ENCODE data around the gene SLC6A7.

SLC6A7 gene

DNA sequence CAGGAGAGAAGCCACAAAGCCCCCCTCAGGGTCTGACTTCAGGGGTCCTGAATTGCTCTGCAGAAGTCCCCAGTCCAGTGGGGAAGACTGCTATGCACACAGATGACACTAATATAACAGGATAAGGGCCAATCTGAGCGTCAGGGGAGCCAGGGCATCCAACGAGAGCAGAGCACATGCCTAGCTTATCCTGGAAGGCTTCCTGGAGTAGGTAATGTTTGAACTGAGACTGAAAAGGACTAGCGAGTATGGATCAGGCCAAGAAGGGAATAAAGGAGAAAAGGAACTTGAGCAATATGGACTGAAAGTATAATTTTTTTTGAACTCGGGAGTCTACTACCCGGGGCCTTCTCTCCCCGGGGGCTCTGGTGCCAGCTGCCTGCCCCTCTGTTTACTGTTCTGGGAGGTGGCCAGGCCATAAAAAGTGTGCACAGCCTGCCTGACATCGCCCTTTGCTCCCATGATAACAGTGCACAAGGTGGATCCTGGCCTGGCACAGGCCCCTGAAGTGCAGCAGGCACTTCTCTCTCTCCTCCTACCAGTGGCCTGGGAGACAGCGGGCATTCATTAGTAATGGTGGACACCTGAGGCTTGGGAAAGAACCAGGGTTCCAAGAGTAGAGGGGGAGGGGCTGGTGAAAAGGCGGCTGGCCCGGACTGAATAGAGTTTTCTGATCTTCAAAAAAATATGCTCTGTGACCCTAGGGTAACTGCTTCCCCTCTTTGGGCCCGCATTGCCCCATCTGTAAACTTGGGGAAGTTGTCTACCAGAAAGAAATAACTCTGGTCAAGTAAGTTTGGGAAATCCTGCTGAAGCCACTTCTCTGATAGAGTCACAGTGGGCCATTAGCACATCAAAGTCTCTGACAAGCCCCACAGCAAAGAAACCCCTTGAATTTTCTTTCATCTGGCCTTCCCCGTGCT, 4.6 kb upstream of the SLC6A7 start:
- FAIRE-seq (no peak), DNase-seq (ENCODE audit: insufficient read length) (no peak)
- no peak for TF ChIP-seq TAF1 (IDR thresholded peaks at IDR 0.05; ENCODE audit: borderline replicate concordance, low read depth, low read length)
- no peak for TF ChIP-seq POLR2A (IDR thresholded peaks at IDR 0.05; ENCODE audit: low read depth, low read length)
- no peak for TF ChIP-seq POLR2AphosphoS5 (IDR thresholded peaks at IDR 0.05; ENCODE audit: low read depth, low read length)

DNA sequence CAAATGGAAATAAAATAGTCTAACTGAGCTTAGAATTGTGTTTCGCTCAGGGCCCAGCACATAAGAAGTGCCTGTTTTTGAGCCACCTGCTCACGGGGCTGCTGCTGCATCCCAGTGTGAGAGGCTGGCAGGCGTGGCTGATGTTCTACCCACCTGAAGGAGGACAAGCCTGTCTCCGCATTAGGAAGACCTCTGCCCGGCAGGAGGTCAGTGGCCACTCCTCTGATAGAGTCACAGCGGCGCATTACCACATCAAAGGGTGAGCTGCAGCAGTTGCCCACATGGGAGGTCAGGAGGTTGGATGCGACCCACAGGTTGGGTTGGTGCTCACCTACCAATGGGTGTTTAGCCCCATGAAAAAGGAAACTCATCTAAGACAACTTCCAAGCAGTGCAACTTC, 3.7 kb upstream of the SLC6A7 start:
- FAIRE-seq (no peak), DNase-seq (ENCODE audit: insufficient read length) (no peak)
- no peak for TF ChIP-seq POLR2AphosphoS5 (IDR thresholded peaks at IDR 0.05; ENCODE audit: low read depth, low read length)
- no peak for TF ChIP-seq TAF1 (IDR thresholded peaks at IDR 0.05; ENCODE audit: borderline replicate concordance, low read depth, low read length)
- TF ChIP-seq POLR2A (IDR thresholded peaks at IDR 0.05; ENCODE audit: low read depth, low read length) = no peak

DNA sequence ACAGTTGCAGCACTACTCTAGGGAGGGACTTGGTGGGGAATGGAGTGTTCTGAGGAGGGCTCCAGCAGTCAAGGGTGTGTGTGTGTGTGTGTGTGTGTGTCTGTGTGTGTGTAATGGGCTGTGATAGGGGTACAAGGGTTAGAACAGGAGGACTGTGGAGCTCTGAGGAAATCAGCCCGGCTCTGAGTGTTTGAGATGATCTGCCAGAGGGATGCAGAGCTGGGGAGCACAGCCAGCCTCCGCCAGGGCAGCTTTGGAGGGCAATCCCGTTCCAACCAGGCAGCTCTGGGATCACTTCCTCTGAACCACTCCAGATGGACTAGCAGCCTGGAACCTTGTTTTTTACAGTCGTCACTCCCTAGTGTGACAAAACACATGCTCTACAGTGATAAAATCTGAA, 3.0 kb upstream of the SLC6A7 start:
- no peak for DNase-seq (ENCODE audit: insufficient read length)
- no peak for FAIRE-seq

DNA sequence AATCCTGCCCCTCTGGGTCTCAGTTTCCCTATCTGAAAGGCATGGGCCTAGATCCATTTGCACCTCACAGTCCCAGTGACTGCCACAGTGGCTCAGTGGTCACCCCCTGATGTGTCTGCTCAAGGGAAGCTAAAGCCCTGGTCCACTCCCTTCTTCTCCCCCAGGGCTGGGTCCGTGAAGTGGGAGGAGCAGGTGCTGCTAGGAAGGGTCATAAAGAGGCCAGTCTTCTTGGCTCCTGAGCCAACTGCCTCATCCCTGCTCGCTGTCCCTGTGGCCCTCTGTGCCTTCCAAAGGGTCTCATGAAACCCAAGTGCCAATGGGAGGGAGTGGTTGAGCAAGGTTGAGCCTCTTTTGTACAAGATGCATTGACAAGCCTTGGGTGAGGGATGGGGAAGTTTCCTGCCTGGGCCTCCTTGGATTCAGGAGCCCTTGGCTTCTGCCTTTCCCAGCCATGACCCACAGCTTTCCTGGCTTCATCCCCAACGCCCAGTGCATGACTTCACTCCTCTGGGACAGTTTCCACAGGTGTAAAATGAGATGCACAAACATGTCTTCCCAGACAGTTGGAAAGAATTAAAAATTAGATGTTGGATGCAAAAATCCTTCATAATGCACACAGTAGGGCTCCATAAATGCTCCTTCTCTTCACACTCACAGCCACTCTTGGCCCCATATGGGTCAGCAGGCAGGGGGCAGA, 1.6 kb upstream of the SLC6A7 start:
- FAIRE-seq = no peak
- no peak for DNase-seq (ENCODE audit: insufficient read length)

More for the DNA sequence above, 3.0 kb upstream of the SLC6A7 start:
- TF ChIP-seq POLR2AphosphoS5 (IDR thresholded peaks at IDR 0.05; ENCODE audit: low read depth, low read length) (no peak), POLR2A (IDR thresholded peaks at IDR 0.05; ENCODE audit: low read depth, low read length) (no peak), TAF1 (IDR thresholded peaks at IDR 0.05; ENCODE audit: borderline replicate concordance, low read depth, low read length) (no peak)

DNA sequence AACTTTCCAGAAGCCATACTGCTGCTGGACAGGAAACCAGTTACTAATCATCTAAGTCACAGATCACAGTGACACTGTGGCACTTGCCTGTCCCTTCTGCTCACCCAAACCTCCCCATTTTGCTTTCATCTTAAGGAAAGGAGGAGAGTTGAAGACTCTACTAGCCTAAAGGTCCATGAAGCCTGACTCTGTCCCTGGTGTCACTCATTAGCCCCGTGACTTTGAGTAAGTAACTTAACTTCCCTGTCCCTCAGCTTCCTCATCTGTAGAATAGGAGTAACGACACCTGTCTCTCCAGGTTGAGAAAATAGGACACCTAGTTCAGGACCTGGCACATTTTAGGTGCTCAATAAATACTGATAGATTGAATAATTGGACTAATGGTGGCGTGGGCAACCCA, 536 bp upstream of the SLC6A7 start:
- TF ChIP-seq POLR2AphosphoS5 (IDR thresholded peaks at IDR 0.05; ENCODE audit: low read depth, low read length) (no peak), TAF1 (IDR thresholded peaks at IDR 0.05; ENCODE audit: borderline replicate concordance, low read depth, low read length) (no peak), POLR2A (IDR thresholded peaks at IDR 0.05; ENCODE audit: low read depth, low read length) (no peak)
- FAIRE-seq = no peak
- no peak for DNase-seq (ENCODE audit: insufficient read length)

More for the DNA sequence above, 1.6 kb upstream of the SLC6A7 start:
- TF ChIP-seq TAF1 (IDR thresholded peaks at IDR 0.05; ENCODE audit: borderline replicate concordance, low read depth, low read length) = no peak
- no peak for TF ChIP-seq POLR2A (IDR thresholded peaks at IDR 0.05; ENCODE audit: low read depth, low read length)
- TF ChIP-seq POLR2AphosphoS5 (IDR thresholded peaks at IDR 0.05; ENCODE audit: low read depth, low read length) = no peak

DNA sequence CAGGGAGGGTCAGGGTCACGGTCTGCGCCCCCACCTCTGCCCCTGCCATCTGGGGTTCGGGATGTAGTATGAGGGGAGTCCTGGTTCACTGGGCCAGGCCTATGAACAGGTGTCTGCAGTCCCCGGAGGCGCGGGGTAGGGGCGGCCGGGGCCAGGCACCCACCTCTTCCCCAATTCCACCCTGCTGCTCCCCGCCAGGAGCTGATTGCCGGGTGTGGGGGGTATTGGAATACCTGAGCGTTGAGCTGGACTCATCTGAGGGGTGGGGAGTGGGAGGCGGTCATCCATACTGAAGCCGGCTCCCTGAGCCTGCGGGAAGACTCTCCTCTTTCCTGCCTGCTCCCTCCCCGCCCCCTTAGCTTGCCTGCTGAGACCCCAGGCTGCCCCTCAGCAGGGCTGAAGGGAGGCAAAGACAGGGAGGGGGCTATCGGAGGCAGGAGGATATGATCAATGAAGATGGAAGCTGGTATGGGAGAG, 679 bp downstream of the SLC6A7 start:
- no peak for TF ChIP-seq POLR2AphosphoS5 (IDR thresholded peaks at IDR 0.05; ENCODE audit: low read depth, low read length)
- no peak for TF ChIP-seq TAF1 (IDR thresholded peaks at IDR 0.05; ENCODE audit: borderline replicate concordance, low read depth, low read length)
- TF ChIP-seq POLR2A (IDR thresholded peaks at IDR 0.05; ENCODE audit: low read depth, low read length) = no peak
- no peak for DNase-seq (ENCODE audit: insufficient read length)
- no peak for FAIRE-seq

DNA sequence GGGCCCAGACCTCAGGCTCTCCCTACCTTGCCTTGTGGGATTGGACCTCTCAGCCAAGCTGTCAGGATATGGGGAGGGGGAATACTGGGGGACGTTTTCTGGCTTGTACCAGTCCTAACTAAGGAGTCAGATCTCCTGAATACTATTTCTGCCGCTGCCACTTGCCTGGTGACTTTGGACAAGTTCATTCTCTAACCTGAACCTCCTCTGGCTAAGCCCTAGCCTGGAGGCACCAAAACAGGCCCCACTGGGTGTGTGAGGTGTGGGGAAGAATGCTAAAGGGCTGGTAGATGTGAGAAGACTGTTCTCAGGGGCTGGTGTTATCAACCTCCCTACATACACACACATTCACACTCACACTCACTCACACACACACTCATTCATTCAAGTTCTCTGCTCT, 1.1 kb downstream of the SLC6A7 start:
- no peak for FAIRE-seq
- DNase-seq (ENCODE audit: insufficient read length) = no peak
- TF ChIP-seq POLR2AphosphoS5 (IDR thresholded peaks at IDR 0.05; ENCODE audit: low read depth, low read length) (no peak), TAF1 (IDR thresholded peaks at IDR 0.05; ENCODE audit: borderline replicate concordance, low read depth, low read length) (no peak), POLR2A (IDR thresholded peaks at IDR 0.05; ENCODE audit: low read depth, low read length) (no peak)

DNA sequence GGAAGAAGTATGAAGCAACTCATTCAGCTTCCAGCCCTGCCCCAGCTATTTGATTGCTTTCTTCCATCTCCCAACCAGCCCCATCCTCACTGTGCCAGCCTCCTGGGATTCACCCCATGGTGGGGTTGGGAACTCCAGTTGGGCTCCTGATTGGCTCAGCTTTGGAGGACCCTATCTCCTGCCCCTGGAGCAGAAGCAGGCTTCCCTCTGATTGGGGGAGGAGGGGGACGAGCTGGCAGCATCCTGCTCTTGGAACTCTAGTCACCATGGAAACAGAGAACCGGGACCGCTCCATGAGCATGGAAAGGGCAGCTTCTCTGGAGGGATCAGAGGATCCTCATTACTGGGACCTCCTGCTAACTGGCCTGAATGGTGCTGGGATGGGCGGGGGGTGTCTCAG, 2.6 kb downstream of the SLC6A7 start:
- FAIRE-seq (no peak), DNase-seq (ENCODE audit: insufficient read length) (no peak)
- TF ChIP-seq POLR2AphosphoS5 (IDR thresholded peaks at IDR 0.05; ENCODE audit: low read depth, low read length) = no peak
- TF ChIP-seq TAF1 (IDR thresholded peaks at IDR 0.05; ENCODE audit: borderline replicate concordance, low read depth, low read length) = no peak

DNA sequence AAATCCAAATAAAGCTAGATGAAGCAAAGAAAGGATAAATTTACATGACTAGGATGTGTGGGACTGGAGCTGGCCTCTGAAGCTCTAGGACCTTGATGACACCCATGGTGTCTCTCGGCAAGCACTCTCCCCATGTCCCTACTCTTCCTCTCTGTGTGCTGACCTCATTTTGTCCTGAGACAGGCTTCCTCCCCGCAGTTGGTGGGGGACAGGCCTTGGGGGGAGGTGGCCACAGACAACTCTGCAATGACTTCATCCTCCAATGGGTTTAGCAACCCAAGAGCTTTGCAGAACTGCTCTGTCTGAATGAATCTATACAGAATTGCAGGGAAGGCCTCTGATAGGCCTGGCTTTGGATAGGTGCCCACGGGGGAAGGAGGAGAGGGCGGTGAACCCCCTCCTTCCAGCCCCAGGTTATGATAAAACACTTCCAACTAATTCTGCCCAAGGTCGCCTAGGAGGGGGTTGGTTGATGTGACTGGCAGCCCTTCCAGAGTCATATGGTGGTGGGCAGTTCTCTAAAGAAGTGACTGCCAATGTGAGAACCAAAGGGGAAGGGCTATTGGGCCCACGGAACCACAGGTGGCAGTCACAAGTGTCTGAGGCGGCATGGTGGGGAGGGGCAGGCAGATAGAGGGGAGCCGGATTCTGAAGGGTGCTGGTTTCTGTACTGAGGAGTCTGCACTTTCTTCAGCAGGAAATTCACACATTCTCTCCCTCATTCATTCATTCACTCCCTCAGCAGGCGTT, 6.0 kb downstream of the SLC6A7 start:
- FAIRE-seq (no peak), DNase-seq (ENCODE audit: insufficient read length) (no peak)
- TF ChIP-seq POLR2AphosphoS5 (IDR thresholded peaks at IDR 0.05; ENCODE audit: low read depth, low read length) = no peak
- TF ChIP-seq TAF1 (IDR thresholded peaks at IDR 0.05; ENCODE audit: borderline replicate concordance, low read depth, low read length) = no peak
- no peak for TF ChIP-seq POLR2A (IDR thresholded peaks at IDR 0.05; ENCODE audit: low read depth, low read length)

DNA sequence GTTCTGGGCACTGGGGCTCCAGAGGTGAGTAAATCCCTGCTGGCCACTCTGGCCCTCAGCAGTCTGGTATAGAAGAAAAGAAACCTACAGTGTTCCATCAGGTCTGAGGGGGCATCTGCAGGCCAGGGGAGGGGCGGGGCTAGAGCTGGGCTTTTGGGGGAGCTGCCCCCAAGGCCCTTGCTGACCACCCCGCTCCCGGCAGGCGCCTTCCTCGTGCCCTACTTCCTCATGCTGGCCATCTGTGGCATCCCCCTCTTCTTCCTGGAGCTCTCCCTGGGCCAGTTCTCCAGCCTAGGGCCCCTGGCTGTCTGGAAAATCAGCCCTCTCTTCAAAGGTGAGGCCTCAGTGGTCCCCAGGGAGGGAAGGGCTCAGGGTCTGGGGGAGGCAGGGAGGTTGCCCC, 6.7 kb downstream of the SLC6A7 start:
- TF ChIP-seq POLR2AphosphoS5 (IDR thresholded peaks at IDR 0.05; ENCODE audit: low read depth, low read length) = no peak
- no peak for TF ChIP-seq TAF1 (IDR thresholded peaks at IDR 0.05; ENCODE audit: borderline replicate concordance, low read depth, low read length)
- no peak for TF ChIP-seq POLR2A (IDR thresholded peaks at IDR 0.05; ENCODE audit: low read depth, low read length)
- FAIRE-seq = no peak
- no peak for DNase-seq (ENCODE audit: insufficient read length)

DNA sequence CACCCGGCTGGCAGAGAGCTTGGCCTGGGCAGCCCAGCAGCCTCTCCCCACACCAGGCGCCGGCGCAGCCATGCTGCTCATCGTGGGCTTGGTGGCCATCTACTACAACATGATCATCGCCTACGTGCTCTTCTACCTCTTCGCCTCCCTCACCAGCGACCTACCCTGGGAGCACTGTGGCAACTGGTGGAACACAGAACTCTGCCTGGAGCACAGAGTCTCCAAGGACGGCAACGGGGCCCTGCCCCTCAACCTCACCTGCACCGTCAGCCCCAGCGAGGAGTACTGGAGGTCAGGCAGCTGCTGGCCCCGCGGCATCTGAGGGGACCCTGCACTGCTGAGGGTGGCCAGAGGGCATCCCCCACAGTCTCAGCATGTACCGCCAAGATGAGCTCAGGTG, 7.1 kb downstream of the SLC6A7 start:
- TF ChIP-seq TAF1 (IDR thresholded peaks at IDR 0.05; ENCODE audit: borderline replicate concordance, low read depth, low read length) (no peak), POLR2AphosphoS5 (IDR thresholded peaks at IDR 0.05; ENCODE audit: low read depth, low read length) (no peak), POLR2A (IDR thresholded peaks at IDR 0.05; ENCODE audit: low read depth, low read length) (no peak)
- FAIRE-seq = no peak
- DNase-seq (ENCODE audit: insufficient read length) = no peak

Measured in GM12892 (cell line).